ENCODE data around the gene CNKSR3. TPM values are rescaled to one million over a fixed set of nuclear protein-coding genes. Genes with fewer than 3 reads are reported as not detected.

Gene CNKSR3
- total and polyA plus RNA-seq, 7 experiments from 2014 or later, result 0.01 to 0.17 (median 0.16) TPM; not detected in 4

- no peak overlapping the region for H3K4me3 ChIP-seq (ENCODE audit: low read length)
- peaks cover 4 to 26% (median 20%) of the 10 kb centered on the region in 5 donors for H3K27me3 Mint-ChIP-seq
- no peak overlapping the region for H3K27ac Mint-ChIP-seq
- H3K36me3 ChIP-seq (ENCODE audit: control insufficient read depth in 2 of 3, insufficient read depth in 3 of 3, low read length in 3 of 3), result no peaks in the 10 kb centered on the region
- no peak overlapping the region for H3K4me3 Mint-ChIP-seq
- H3K36me3 Mint-ChIP-seq, result no peaks in the 10 kb centered on the region
- POLR2A ChIA-PET, result no interaction called here
- no peaks in the 10 kb centered on the region for H3K9me3 ChIP-seq (ENCODE audit: control insufficient read depth in 2 of 3, low read length in 3 of 3)
- no peak for ATAC-seq
- no peaks in the 10 kb centered on the region for H3K4me1 Mint-ChIP-seq
- H3K27me3 ChIP-seq (ENCODE audit: control insufficient read depth in 2 of 2, insufficient read depth in 2 of 2, low read length in 2 of 2), result no peaks in the 10 kb centered on the region
- CTCF ChIA-PET, result interaction anchor here (0.7 kb wide), 1 partner anchor 130 kb away, joined by 3 read pairs; no protein-coding TSS in a partner anchor
- no peaks in the 10 kb centered on the region for H3K4me1 ChIP-seq (ENCODE audit: control insufficient read depth in 2 of 2, insufficient read depth in 2 of 2, low read length in 2 of 2)
- no peak for DNase-seq
- intact Hi-C loops (cut with micrococcal nuclease), result no loop called here
- no peaks in the 10 kb centered on the region for H3K9me3 Mint-ChIP-seq
- H3K27ac ChIP-seq (ENCODE audit: low read depth, low read length), result no peak overlapping the region
Measured at GRCh38 chr6:154499855-154500589, 10.5 kb downstream of the CNKSR3 start.

GRCh38 chr6:154498340-154498934, 12.0 kb downstream of the CNKSR3 start:
- no peak for ATAC-seq
- ChIA-PET CTCF (interaction anchor here (0.7 kb wide), 1 partner anchor 222 kb away, joined by 3 read pairs; no protein-coding TSS in a partner anchor), POLR2A (no interaction called here)
- Mint-ChIP-seq H3K4me3 (no peak overlapping the region), H3K9me3 (no peaks in the 10 kb centered on the region), H3K27ac (no peak overlapping the region), H3K36me3 (no peaks in the 10 kb centered on the region), H3K27me3 (peaks cover 0 to 19% (median 9%) of the 10 kb centered on the region in 5 donors), H3K4me1 (no peaks in the 10 kb centered on the region)
- DNase-seq, result no peak
- Histone ChIP-seq H3K36me3 (ENCODE audit: control insufficient read depth in 2 of 3, insufficient read depth in 3 of 3, low read length in 3 of 3) (no peaks in the 10 kb centered on the region), H3K27me3 (ENCODE audit: control insufficient read depth in 2 of 2, insufficient read depth in 2 of 2, low read length in 2 of 2) (no peaks in the 10 kb centered on the region), H3K9me3 (ENCODE audit: control insufficient read depth in 2 of 3, low read length in 3 of 3) (no peaks in the 10 kb centered on the region), H3K27ac (ENCODE audit: low read depth, low read length) (no peak overlapping the region), H3K4me1 (ENCODE audit: control insufficient read depth in 2 of 2, insufficient read depth in 2 of 2, low read length in 2 of 2) (no peaks in the 10 kb centered on the region), H3K4me3 (ENCODE audit: low read length) (no peak overlapping the region)
- intact Hi-C loops (cut with micrococcal nuclease), result no loop called here

DNA sequence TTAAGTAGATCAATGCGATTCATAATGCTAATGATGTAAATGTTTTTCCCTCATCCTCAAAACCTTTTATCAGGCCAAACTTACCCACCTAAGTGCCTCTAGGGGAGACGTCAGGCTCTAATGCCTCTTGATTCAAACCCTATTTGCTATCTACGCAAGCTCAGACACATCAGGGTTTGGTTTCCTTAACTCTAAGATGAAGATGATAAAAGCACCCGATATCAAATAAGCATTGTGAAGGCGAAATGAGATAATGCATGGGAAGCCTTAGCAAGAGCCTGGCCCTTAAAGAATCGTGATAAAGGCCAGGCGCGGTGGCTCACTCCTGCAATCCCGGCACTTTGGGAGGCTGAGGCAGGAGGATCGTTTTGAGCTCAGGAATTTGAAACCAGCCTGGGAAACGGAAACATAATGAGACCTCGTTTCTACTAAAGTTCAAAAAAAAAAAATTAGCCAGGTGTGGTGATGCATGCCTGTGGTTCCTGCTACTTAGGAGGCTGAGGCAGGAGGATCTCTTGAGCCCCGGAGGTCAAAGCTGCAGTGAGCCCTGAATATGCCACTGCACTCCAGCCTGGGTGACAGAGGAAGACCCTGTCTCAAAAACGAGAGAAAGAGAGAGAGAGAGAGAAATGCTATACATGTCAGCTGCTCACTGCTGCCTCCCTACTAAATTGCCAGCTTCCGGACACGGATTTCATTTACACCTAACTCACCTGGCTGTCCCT, 13.5 kb downstream of the CNKSR3 start:
- DNase-seq (no peak), ATAC-seq (no peak)
- no peaks in the 10 kb centered on the region for H3K36me3 Mint-ChIP-seq
- POLR2A ChIA-PET, result no interaction called here
- H3K9me3 ChIP-seq (ENCODE audit: control insufficient read depth in 2 of 3, low read length in 3 of 3), result no peaks in the 10 kb centered on the region
- no peaks in the 10 kb centered on the region for H3K9me3 Mint-ChIP-seq
- CTCF ChIA-PET, result no interaction called here
- H3K27ac Mint-ChIP-seq, result no peak overlapping the region
- no peaks in the 10 kb centered on the region for H3K4me1 ChIP-seq (ENCODE audit: control insufficient read depth in 2 of 2, insufficient read depth in 2 of 2, low read length in 2 of 2)
- H3K36me3 ChIP-seq (ENCODE audit: control insufficient read depth in 2 of 3, insufficient read depth in 3 of 3, low read length in 3 of 3), result no peaks in the 10 kb centered on the region
- intact Hi-C loops (cut with micrococcal nuclease), result no loop called here
- H3K4me1 Mint-ChIP-seq, result no peaks in the 10 kb centered on the region
- H3K4me3 ChIP-seq (ENCODE audit: low read length), result no peak overlapping the region
- H3K4me3 Mint-ChIP-seq, result no peak overlapping the region
- peaks cover 0 to 14% (median 4%) of the 10 kb centered on the region in 5 donors for H3K27me3 Mint-ChIP-seq
- no peak overlapping the region for H3K27ac ChIP-seq (ENCODE audit: low read depth, low read length)
- H3K27me3 ChIP-seq (ENCODE audit: control insufficient read depth in 2 of 2, insufficient read depth in 2 of 2, low read length in 2 of 2), result no peaks in the 10 kb centered on the region

DNA sequence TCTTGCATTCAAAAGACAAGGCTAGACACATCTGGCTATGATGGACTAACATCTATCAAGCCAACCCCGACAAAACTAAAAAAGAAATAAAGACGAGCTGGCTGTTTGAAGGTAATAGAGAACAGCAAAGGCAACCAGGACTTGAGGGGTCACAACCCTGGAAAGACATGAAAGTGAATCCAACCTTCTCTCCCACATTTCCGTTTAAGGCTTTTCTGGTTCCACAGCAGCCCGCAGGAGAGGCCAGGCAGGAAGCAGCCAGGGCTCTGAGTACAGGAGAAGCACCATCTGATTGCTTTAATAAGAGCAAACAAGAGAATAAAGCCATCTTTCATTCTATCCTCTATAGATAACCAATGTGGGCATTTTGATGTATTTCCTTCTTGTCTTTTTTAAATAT, 14.3 kb downstream of the CNKSR3 start:
- CTCF ChIA-PET, result no interaction called here

DNA sequence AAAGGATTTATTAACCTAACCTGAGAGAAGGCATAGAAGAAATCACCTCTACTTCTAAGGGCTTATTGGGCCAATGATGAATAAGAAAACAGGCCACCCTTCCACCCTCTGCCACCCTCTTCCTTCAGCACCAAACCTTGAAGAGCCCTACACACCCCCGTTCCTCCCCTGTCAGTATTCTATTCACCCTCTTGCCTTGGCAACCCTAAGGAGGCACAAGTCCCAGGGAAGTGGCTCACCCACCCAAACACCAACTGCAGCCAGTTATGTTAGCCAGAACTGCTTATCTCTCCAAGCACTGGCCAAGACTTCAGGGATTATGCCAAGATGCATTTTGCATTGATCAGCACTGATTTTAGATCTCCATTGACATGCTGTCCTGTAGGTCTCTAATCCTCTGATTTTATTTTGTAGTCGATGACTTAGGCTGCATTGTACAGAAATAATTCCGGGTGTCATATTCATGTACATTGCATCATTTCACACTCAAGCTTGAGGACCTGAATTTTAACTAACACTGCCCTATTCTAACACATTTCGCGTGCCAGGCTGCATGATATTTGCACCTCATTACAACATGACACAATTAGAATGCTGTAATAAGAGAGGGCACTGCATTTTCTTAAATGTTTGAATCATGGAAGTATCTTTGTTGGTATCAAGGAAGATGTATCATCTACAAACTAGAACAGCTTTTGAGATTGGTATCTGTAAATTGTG, 15.7 kb downstream of the CNKSR3 start:
- Mint-ChIP-seq H3K36me3 (no peaks in the 10 kb centered on the region), H3K27ac (no peak overlapping the region), H3K27me3 (peaks cover 0 to 8% (median 4%) of the 10 kb centered on the region in 5 donors), H3K9me3 (no peaks in the 10 kb centered on the region), H3K4me1 (no peaks in the 10 kb centered on the region), H3K4me3 (no peak overlapping the region)
- intact Hi-C loops (cut with micrococcal nuclease), result no loop called here
- no peak overlapping the region for H3K4me3 ChIP-seq (ENCODE audit: low read length)
- no peaks in the 10 kb centered on the region for H3K4me1 ChIP-seq (ENCODE audit: control insufficient read depth in 2 of 2, insufficient read depth in 2 of 2, low read length in 2 of 2)
- no peak overlapping the region for H3K27ac ChIP-seq (ENCODE audit: low read depth, low read length)
- ChIA-PET POLR2A (no interaction called here), CTCF (no interaction called here)
- no peak for DNase-seq
- no peaks in the 10 kb centered on the region for H3K36me3 ChIP-seq (ENCODE audit: control insufficient read depth in 2 of 3, insufficient read depth in 3 of 3, low read length in 3 of 3)
- H3K9me3 ChIP-seq (ENCODE audit: control insufficient read depth in 2 of 3, low read length in 3 of 3), result no peaks in the 10 kb centered on the region
- no peak for ATAC-seq
- no peaks in the 10 kb centered on the region for H3K27me3 ChIP-seq (ENCODE audit: control insufficient read depth in 2 of 2, insufficient read depth in 2 of 2, low read length in 2 of 2)

More for the DNA sequence above, 14.3 kb downstream of the CNKSR3 start:
- Histone ChIP-seq H3K36me3 (ENCODE audit: control insufficient read depth in 2 of 3, insufficient read depth in 3 of 3, low read length in 3 of 3) (no peaks in the 10 kb centered on the region), H3K9me3 (ENCODE audit: control insufficient read depth in 2 of 3, low read length in 3 of 3) (no peaks in the 10 kb centered on the region), H3K27ac (ENCODE audit: low read depth, low read length) (no peak overlapping the region), H3K4me1 (ENCODE audit: control insufficient read depth in 2 of 2, insufficient read depth in 2 of 2, low read length in 2 of 2) (no peaks in the 10 kb centered on the region), H3K27me3 (ENCODE audit: control insufficient read depth in 2 of 2, insufficient read depth in 2 of 2, low read length in 2 of 2) (no peaks in the 10 kb centered on the region), H3K4me3 (ENCODE audit: low read length) (no peak overlapping the region)
- DNase-seq (no peak), ATAC-seq (no peak)
- no peaks in the 10 kb centered on the region for H3K4me1 Mint-ChIP-seq
- intact Hi-C loops (cut with micrococcal nuclease), result no loop called here
- H3K9me3 Mint-ChIP-seq, result no peaks in the 10 kb centered on the region
- no peak overlapping the region for H3K4me3 Mint-ChIP-seq
- peaks cover 0 to 8% (median 4%) of the 10 kb centered on the region in 5 donors for H3K27me3 Mint-ChIP-seq
- H3K27ac Mint-ChIP-seq, result no peak overlapping the region
- POLR2A ChIA-PET, result no interaction called here
- no peaks in the 10 kb centered on the region for H3K36me3 Mint-ChIP-seq

DNA sequence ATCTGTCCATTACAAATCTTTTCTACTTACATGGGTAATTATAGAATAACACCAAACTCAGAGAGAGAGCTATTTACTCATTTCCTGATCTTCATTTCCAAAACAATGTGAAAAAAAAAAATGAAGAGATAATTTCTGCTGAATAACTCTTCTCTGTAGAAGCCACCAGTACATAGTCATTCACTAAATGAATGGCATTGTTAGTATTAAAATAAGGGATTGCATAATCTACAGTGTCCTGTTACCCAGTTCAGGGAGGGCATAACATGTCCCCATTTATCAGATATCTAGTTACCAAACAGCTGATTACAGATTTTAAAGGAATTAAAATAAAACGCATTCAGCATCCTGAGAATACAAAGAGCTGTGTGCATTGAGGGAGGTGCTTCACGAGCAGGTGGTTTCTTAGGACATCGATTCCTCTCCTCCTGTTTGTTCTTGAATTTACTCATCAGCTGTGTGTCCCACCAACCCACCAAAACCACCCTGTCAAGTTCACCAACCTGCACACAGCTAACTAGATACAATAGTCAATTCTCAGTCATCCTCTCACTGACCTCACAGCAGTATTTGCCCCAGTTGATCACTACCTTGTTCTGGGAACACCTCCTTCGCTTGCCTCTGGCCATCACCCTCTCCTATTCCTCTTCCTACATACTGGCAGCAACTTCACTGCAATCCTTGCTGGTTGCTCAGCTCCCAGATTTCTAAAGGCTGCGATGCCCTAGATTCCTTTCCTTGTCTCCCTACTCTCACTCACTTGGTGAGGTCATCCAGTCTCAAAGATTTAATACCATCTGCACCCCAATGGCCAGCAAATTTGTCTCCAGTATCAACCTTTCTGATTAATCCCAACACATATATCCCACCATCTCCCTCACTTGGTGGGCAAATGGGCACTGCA, 18.7 kb downstream of the CNKSR3 start:
- no peaks in the 10 kb centered on the region for H3K27me3 Mint-ChIP-seq
- Histone ChIP-seq H3K27me3 (ENCODE audit: control insufficient read depth in 2 of 2, insufficient read depth in 2 of 2, low read length in 2 of 2) (no peaks in the 10 kb centered on the region), H3K9me3 (ENCODE audit: control insufficient read depth in 2 of 3, low read length in 3 of 3) (no peaks in the 10 kb centered on the region), H3K36me3 (ENCODE audit: control insufficient read depth in 2 of 3, insufficient read depth in 3 of 3, low read length in 3 of 3) (no peaks in the 10 kb centered on the region), H3K4me3 (ENCODE audit: low read length) (no peak overlapping the region), H3K27ac (ENCODE audit: low read depth, low read length) (no peak overlapping the region), H3K4me1 (ENCODE audit: control insufficient read depth in 2 of 2, insufficient read depth in 2 of 2, low read length in 2 of 2) (no peaks in the 10 kb centered on the region)
- ATAC-seq (no peak), DNase-seq (no peak)
- no peak overlapping the region for H3K27ac Mint-ChIP-seq
- CTCF ChIA-PET, result no interaction called here
- H3K4me3 Mint-ChIP-seq, result no peak overlapping the region
- intact Hi-C loops (cut with micrococcal nuclease), result no loop called here
- no peaks in the 10 kb centered on the region for H3K4me1 Mint-ChIP-seq
- POLR2A ChIA-PET, result no interaction called here
- H3K9me3 Mint-ChIP-seq, result no peaks in the 10 kb centered on the region
- H3K36me3 Mint-ChIP-seq, result no peaks in the 10 kb centered on the region

Measured in naive thymus-derived CD4-positive, alpha-beta T cell (primary cell).